ENCODE measurements around the gene ZFYVE28.

The ZFYVE28 gene

DNA sequence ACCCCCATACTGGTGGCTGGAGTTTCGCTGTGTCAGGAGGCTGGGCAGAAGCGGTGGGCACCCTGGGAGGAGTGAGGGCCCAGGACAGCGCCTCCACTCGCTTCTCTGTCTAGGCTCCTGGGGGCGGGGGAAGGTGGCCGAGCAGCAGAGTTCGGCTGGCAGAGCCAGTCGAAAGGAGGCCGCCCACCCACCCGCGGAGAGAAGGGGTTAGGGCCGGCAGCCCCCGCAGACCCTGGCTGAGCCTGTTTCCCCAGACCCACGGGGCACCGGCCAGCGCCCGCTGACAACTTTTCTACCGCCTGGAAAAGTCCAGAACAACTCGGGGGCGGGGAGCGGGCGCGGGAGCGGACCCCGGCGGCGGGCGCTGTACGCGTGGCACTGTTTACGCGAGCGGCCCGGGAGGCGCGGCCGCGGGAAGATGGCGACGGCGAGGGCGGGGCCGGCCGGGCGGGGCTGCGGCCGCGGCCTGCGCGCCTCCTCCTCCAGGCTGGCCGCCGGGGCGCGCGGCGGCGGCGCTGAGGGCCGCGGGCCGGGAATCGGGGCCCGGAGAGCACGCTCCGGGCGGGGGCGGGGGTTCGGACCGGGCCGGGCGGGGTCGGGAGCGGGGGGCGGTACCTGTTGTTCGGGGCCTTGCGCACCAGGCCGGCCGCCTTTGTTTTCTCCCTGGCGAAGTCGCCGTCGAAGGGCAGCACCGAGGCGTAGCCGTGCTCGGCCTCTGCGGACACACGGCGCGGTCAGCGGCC lies 157.2 kb downstream of the ZFYVE28 start:
- DNase-seq, result peak in 12 of 51 donors; percentile 30 to 60 (median 42)

DNA sequence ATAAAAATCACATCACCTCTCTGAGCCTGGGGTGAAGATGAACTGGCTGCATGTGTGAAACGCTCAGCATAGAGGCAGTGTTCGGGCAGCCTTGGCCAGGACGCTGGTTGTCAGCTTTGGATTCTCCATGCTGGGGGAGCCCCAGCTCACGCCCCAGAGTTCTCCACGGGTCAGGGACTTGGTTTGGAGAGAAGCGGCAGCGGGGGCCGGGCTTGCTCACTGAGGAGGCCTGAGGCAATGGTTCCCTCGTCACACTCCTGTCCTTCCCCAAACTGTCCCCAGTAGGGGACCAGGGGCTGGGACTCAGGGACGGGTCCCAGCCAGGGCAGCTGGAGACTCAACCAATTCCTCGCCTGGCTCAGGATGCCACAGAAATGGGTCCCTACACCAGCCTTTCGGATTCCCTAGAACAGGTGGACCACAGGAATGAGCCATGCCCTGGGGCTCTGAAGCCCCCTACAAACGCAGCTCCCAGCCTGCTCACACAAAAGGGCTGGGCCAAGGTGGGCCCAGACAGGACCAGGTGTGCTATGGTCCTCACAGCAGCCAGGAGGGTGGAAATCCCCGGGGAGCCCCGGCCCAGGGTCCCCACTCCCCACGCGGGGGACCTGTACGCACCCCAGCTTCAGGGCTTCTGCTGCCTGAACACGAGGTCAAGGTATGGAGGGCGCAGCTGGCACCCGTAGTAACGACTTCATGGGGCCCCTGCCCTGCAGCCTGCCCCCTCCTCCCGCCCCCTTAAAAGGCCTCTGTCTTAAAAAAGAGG lies 157.9 kb downstream of the ZFYVE28 start:
- no peak for DNase-seq

DNA sequence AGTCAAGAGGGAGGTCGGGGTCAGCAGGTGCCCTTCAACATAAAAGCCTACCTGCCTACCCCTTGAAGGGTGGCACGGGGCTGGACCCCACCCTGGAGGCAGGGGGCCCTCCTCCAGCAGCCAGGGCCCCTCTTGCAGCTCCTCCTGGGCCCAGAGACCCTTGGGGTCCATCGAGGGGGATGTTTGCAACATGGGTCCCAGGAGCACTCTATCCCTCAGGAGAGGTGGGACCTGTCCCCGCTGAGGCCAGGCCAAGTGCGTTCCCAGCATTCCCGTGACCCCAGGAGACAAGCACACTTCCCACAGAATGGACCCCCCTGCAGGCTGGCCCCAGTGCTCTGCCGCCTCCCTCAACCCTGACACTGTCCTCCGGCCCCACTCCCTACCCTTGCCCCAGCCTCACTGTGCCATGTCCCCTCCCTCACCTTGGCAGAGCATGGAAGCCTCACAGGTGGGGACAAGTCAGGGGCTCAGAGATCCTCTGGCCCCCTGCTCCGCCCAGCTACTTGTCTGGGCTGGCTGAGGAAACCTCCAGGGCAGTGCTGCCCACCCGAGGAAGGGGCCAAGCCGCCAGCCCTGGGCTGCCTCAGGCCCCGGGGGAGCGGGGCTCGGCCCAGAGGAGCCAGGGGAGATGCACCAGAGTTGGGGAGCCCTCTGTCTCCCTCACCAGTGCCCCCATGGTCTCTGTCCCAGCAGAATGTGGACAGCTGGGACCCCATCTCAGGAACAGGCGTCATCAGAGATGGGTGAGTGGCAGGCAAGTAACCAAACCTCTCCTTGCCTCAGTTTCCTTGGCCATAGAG lies 158.7 kb downstream of the ZFYVE28 start:
- DNase-seq, result no peak

DNA sequence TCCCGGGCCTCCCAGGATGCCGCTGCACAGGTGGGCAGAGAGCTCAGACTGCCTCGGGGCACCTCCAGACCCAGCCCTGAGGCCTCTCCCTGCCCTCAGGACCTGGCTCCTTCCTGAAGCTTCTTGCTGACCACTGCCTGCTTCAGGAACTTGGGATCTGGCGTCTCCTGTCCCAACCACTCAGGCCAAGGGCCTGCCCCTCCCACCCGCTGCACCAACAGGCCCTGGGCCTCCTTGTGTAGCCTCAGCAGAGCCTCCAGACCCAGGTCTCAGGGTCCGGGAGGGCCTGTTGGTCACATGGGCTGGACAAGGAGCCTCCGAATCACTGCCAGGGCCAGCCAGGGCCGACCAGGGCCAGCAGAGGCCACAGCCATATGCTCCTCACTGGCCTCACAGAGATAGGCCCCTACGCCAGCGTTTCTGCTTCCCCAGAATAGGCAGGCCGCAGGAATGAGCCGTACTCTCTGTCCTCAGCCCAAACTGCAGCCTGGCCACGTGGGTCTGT lies 159.4 kb downstream of the ZFYVE28 start:
- no peak for DNase-seq

DNA sequence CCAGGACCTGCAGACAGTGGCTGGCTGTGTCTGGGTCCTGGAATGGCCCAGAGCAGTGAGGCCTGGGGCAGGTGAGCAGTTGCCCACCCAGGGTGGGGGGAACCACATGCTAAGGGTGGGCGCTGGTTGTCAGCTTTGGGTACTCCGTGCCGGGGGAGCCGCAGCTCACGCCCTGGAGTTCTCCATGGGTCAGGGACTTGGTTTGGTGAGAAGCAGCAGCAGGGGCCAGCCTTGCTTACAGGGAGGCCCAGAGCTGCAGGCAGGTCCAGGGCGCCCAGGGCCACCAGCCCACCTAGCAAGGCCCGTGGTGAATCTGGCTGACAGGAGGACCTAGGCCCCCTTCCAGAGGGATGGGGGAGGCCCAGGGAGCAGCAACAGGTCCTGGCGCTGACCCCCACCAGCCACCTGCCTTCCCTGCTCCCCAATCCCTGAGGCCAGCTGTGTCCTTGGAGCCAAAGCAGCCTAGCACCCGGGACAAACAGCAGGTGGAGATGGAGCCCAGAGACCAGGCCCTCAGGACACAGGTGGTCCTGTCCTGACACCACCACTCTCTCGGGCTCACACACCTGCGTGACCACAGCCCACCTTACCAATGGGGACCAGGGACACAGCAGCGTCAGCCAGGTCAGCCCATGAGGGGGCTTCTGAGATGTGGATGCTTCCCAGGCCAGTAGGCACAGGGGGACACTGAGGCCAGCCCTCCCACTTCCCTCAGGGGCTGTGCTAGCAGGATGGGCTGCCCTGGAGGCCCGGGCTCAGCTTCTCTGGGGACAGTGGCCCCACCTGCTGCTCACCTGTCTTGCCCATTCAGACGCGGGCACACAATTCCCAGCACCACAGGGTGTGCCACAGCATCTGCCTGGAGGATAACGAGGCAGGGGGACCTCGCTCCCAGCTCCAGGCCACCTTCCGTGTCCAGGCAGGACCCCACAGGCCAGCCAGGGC lies 160.1 kb downstream of the ZFYVE28 start:
- DNase-seq, result no peak

GRCh38 chr4:2257361-2258081 lies 160.9 kb downstream of the ZFYVE28 start:
- DNase-seq, result no peak

DNA sequence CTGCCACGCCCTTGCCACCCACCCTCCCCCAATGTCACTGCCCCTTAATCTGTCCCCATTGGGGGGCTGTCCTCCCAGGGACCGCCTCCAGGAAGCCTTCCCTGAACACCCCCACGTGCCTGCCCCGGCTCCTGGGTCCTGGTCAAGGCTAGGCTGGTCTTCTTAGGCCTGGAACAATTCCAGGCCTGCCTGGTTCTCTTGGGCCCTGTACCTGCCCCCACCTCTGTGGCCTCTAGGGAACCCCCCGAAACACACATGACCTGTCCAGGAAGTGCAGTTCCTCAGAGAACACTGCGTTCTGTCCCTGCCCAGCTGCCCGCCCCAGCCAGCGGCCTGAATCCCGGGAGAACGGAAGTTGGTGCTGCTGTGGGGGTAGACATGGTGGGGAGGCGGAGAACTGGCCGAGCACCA lies 161.7 kb downstream of the ZFYVE28 start:
- peak in 2 of 51 donors; percentile 22 to 36 for DNase-seq

DNA sequence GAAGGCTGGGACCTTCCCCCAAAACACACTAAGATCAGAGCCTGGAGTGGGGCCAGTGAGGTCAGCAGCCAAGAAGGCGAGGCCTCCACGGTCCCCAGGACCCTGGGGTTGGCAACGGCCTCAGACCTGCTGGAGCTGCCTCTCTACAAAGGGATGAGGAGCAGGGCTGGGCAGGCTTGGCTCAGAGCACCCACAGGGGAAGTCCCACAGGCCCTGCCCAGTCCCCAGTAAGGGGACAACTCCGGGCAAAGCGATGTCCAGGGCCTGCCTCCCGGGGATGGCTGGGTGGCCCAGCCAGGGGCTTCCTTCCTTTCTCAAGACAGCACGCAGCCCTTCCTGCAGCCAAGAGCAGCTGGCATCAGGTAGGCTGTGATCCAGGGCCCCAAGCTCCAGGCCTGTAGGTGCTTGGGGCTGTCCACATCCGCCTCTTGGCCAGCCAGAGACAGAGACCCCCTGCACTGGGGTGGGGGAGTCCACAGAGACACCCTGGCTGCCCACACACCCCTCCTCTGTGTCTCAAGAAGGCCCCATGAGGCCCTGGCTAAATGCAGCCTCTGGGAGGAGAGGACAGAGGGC lies 162.2 kb downstream of the ZFYVE28 start:
- DNase-seq, result no peak

DNA sequence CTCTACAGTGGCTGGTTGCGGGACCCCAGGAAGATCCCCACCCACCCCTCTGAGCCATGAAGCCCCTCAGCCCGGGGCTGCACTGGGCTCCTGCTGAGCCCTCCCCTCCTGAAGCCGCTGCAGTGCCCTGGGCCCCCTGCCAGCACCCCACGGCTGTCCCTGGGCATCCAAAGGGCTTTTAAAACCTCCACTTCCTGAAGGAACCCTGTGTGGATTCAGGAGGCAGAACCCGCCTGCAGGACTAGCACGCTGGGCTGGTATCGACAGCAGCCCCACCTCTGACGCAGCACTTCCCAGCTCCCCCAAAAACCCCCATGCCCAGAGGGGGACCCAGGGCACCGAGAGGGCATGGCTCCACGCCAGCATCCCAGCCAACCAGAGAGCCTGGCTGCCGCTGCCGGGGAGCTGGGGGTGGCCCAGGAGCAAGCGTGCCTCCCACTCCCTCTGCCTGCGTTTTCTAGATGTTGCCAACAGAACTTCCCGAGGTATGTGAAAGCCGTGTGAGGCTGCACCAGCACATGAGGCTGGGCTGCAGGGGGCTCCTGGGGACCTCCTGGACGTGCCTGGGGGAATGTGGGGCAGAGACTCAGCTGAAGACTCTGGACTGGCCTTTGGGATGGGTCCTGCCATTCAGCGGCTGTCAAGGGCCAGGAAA lies 162.8 kb downstream of the ZFYVE28 start:
- DNase-seq, result peak in 7 of 51 donors; percentile 28 to 57 (median 37)

GRCh38 chr4:2254665-2255500 lies 163.6 kb downstream of the ZFYVE28 start:
- DNase-seq, result no peak

GRCh38 chr4:2253160-2254084 lies 165.0 kb downstream of the ZFYVE28 start:
- DNase-seq, result no peak

- DNase-seq, result no peak
Observed at GRCh38 chr4:2252530-2253091, 165.8 kb downstream of the ZFYVE28 start.

GRCh38 chr4:2251795-2252529 lies 166.5 kb downstream of the ZFYVE28 start:
- no peak for DNase-seq

DNA sequence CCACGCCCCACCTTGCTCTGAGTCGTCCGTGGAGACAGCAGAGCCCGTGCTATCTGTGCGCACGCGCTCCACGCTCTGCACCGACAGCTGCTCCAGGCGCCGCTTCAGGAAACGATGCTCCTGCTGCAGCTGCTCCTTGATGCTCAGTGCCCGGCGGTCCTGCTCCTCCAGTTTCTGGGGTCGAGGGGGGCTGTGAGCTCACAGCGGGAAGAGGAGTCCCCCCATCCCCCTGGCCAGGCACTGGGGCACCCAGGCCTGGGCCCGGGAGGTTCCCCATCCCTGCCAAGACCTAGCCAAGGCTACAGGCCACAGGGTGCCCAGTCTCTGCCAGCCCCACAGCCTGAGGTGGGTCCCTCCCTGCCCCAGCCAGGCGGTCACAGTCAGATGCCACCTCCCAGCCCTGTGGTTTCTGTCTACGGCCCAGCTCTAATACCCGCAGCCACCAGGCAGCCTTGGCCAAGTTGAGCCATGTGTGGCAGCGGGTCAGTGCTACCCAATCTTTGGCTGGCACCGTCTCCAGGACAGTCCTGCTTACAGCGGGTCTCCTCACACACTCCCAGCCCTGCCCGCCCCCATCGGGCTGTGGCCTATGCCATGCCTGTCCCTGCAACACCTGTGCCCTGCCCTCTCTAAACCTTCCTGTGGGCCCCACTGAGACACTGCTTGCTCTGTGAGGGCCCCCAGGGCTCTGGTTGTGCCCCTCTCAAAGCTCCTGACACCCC lies 167.2 kb downstream of the ZFYVE28 start:
- no peak for DNase-seq

All from hypothalamus (tissue), 51 donors.